OCI-LY7 (cell line): Measurements from ENCODE around the gene NANOG. TPM values are rescaled to one million over a fixed set of nuclear protein-coding genes. Genes with fewer than 3 reads are reported as not detected.
"Not testable (repeated sequence)": the region's sequence is repeated elsewhere in the genome, so short reads cannot be mapped to it uniquely, and the experiment has no call there.

Experiments used
- BruUV-seq: library from RNA; stranded (reverse); fragments of 400-500 nt; replicated peaks from 2 replicates; lab custom pipeline; 2021; lab: Mats Ljungman, UMichigan
- CTCF ChIA-PET: fragments of 300-600 bp; sonication (Branson Sonifier 250); formaldehyde crosslinking; loops from one replicate; lab custom pipeline; 2022; ENCODE audit warnings: antibody characterized with exemption; ENCODE audit not compliant: unreplicated experiment; lab: Charles Lee
- POLR2A ChIA-PET: fragments of 300-600 bp; sonication (Branson Sonifier 250); formaldehyde crosslinking; loops from one replicate; lab custom pipeline; 2022; ENCODE audit warnings: antibody characterized with exemption; lab: Charles Lee
- DNase-seq: peaks from one replicate; pipeline ENCODE4 v3.0.0-alpha.2; 2015; ENCODE audit warnings: low spot score
- H2AFZ ChIP-seq: fragments of 200-600 bp; sonication (generic), shearing (Covaris generic); 2 replicates; pipeline ENCODE4 v1.6.1; 2014; ENCODE audit warnings: mild to moderate bottlenecking, antibody characterized with exemption, low read length, moderate library complexity
- H3K27ac ChIP-seq: fragments of 200-600 bp; sonication (generic); 2 replicates; pipeline ENCODE4 v1.5.1; 2014; ENCODE audit warnings: mixed run types, low read depth, mild to moderate bottlenecking, moderate library complexity, low read length, inconsistent platforms; ENCODE audit not compliant: poor library complexity, severe bottlenecking
- H3K36me3 ChIP-seq: fragments of 200-600 bp; sonication (generic); 2 replicates; pipeline ENCODE4 v1.6.1; 2014; ENCODE audit warnings: mild to moderate bottlenecking, antibody characterized with exemption, low read length, moderate library complexity, mixed read lengths; ENCODE audit not compliant: insufficient read depth
- H3K4me1 ChIP-seq: fragments of 200-600 bp; sonication (generic); 2 replicates; pipeline ENCODE4 v1.5.1; 2014; ENCODE audit warnings: mild to moderate bottlenecking, low read length; ENCODE audit not compliant: insufficient read depth, poor library complexity, severe bottlenecking
- H3K4me2 ChIP-seq: fragments of 200-600 bp; sonication (generic); 2 replicates; pipeline ENCODE4 v1.6.1; 2014; ENCODE audit warnings: mild to moderate bottlenecking, low read length
- H3K4me3 ChIP-seq: fragments of 200-600 bp; sonication (generic); 2 replicates; pipeline ENCODE4 v1.5.1; 2014; ENCODE audit warnings: mild to moderate bottlenecking, low read depth, low read length; ENCODE audit not compliant: poor library complexity, severe bottlenecking
- H3K79me2 ChIP-seq: fragments of 200-600 bp; sonication (generic); 2 replicates; pipeline ENCODE4 v1.6.1; 2016; ENCODE audit warnings: low read depth, mild to moderate bottlenecking, low read length, moderate library complexity, mixed read lengths; ENCODE audit not compliant: insufficient read depth
- H3K9me2 ChIP-seq: fragments of 200-600 bp; sonication (generic); 2 replicates; pipeline ENCODE4 v1.6.1; 2016; ENCODE audit warnings: mild to moderate bottlenecking, low read length, mixed read lengths; ENCODE audit not compliant: insufficient read depth
- H3K9me3 ChIP-seq: fragments of 200-600 bp; sonication (generic); 2 replicates; pipeline ENCODE4 v1.6.1; 2014; ENCODE audit warnings: mild to moderate bottlenecking, mixed run types, low read length, mixed read lengths
- H4K20me1 ChIP-seq: fragments of 200-600 bp; sonication (generic); 2 replicates; pipeline ENCODE4 v1.6.1; 2014; ENCODE audit warnings: mild to moderate bottlenecking, antibody characterized with exemption, low read length, moderate library complexity, mixed read lengths; ENCODE audit not compliant: insufficient read depth
- EZH2phosphoT487 ChIP-seq: fragments of 200-600 bp; sonication (generic); IDR thresholded peaks from 2 replicates; pipeline ENCODE4 v1.6.1; 2018; ENCODE audit warnings: low read depth, borderline replicate concordance, mild to moderate bottlenecking, mixed run types, antibody characterized with exemption, low read length, moderate library complexity, mixed read lengths
- intact Hi-C: fragments of 100-400 bp; cut with micrococcal nuclease; formaldehyde crosslinking; loops from one replicate; pipeline ENCODE4 v1.10.0; 2022; ENCODE audit not compliant: unreplicated experiment
- total RNA-seq, 2 experiments: library from RNA; depleted of rRNA in 1 of 2; stranded (reverse); fragments of >200 nt in 1 of 2; shearing (Covaris generic) in 1 of 2; gene quantifications; 2 replicates each; pipeline ENCODE4 v1.2.3, GENCODE V29; 2014 to 2022
- TF ChIP-seq, protein P1 (sequence below): fragments of 200-600 bp; sonication (generic); conservative IDR thresholded peaks from 2 replicates; pipeline ENCODE4 v1.5.1; 2014; ENCODE audit warnings: mild to moderate bottlenecking, antibody characterized with exemption, low read length, moderate library complexity, mixed read lengths

The NANOG gene
- total RNA-seq, 2 experiments from 2014 or later, result not detected

DNA sequence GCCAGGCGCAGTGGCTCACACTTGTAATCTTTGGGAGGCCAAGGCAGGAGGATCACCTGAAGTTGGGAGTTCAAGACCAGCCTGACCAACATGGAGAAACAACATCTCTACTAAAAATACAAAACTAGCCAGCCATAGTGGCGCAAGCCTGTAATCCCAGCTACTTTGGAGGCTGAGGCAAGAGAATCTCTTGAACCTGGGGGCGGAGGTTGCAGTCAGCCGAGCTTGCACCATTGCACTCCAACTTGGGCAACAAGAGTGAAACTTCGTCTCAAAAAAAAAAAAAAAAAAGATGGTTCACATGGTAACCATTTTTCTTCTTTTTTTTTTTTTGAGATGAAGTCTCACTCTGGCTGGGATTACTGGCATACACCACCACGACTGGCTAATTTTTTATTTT lies 48.2 kb downstream of the NANOG start:
- Histone ChIP-seq H3K4me3 (no peak overlapping the region), H2AFZ (no peak overlapping the region), H3K4me2 (no peak overlapping the region), H3K9me2 (no peaks in the 10 kb centered on the region), H3K36me3 (no peaks in the 10 kb centered on the region), H3K4me1 (no peaks in the 10 kb centered on the region), H3K79me2 (no peaks in the 10 kb centered on the region), H3K9me3 (no peaks in the 10 kb centered on the region), H4K20me1 (no peaks in the 10 kb centered on the region), H3K27ac (no peak overlapping the region)
- ChIA-PET CTCF (no interaction called here), POLR2A (no interaction called here)
- no peak for DNase-seq
- TF ChIP-seq, protein P1, sequence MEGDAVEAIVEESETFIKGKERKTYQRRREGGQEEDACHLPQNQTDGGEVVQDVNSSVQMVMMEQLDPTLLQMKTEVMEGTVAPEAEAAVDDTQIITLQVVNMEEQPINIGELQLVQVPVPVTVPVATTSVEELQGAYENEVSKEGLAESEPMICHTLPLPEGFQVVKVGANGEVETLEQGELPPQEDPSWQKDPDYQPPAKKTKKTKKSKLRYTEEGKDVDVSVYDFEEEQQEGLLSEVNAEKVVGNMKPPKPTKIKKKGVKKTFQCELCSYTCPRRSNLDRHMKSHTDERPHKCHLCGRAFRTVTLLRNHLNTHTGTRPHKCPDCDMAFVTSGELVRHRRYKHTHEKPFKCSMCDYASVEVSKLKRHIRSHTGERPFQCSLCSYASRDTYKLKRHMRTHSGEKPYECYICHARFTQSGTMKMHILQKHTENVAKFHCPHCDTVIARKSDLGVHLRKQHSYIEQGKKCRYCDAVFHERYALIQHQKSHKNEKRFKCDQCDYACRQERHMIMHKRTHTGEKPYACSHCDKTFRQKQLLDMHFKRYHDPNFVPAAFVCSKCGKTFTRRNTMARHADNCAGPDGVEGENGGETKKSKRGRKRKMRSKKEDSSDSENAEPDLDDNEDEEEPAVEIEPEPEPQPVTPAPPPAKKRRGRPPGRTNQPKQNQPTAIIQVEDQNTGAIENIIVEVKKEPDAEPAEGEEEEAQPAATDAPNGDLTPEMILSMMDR, result no peak
- TF ChIP-seq EZH2phosphoT487, result no peak
- intact Hi-C loops, result no loop called here
- BruUV-seq, result no TSS peak

DNA sequence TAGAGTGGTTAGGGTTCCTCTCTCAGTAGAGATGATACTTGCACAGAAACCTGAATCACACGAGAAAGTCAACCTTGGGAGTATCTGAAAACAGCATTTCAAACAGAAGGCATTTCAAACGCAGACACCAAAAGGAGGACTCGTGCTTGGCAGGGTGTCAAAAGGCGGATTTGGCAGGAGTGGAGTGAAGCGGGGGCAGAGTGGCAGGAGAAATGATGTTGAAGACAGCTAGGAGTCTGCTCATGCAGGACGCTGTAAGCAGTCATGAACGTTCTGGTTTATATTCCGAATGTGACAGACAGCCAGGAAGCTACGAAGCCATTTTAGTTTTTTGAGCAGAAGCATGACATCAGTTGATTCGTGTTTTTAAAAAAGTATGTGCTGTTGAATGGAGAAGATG lies 50.0 kb downstream of the NANOG start:
- CTCF ChIA-PET, DNase-seq, H3K4me1 ChIP-seq, H3K4me3 ChIP-seq, H3K9me3 ChIP-seq, H3K36me3 ChIP-seq, H4K20me1 ChIP-seq, H3K79me2 ChIP-seq, intact Hi-C loops, POLR2A ChIA-PET, H2AFZ ChIP-seq, H3K27ac ChIP-seq, H3K9me2 ChIP-seq, H3K4me2 ChIP-seq, BruUV-seq: not testable (repeated sequence)

DNA sequence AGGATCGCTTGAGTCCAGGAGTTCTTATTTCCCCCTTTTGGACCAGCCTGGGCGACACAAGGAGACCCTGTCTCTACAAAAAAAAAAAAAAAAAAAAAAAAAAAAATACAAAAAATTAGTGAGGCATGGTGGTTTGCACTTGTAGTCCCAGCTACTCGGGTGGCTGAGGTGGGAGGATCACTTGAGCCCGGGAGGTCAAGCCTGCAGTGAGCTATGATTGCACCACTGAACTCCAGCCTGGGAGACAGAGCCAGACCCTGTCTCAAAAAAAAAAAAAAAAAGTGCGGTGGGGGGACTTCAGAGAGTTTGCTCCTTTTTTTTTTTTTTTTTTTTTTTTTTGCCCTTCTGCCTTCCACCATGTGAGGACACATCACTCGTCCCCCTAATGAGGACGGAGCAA lies 50.6 kb downstream of the NANOG start:
- H4K20me1 ChIP-seq, H3K79me2 ChIP-seq, H3K4me2 ChIP-seq, H3K9me2 ChIP-seq, H3K9me3 ChIP-seq, H3K27ac ChIP-seq, H2AFZ ChIP-seq, intact Hi-C loops, H3K4me1 ChIP-seq, CTCF ChIA-PET, H3K4me3 ChIP-seq, DNase-seq, H3K36me3 ChIP-seq, BruUV-seq: not testable (repeated sequence)
- POLR2A ChIA-PET, result interaction anchor here (0.6 kb wide), 1 partner anchor 64 kb away, joined by 7 read pairs; no protein-coding TSS in a partner anchor

DNA sequence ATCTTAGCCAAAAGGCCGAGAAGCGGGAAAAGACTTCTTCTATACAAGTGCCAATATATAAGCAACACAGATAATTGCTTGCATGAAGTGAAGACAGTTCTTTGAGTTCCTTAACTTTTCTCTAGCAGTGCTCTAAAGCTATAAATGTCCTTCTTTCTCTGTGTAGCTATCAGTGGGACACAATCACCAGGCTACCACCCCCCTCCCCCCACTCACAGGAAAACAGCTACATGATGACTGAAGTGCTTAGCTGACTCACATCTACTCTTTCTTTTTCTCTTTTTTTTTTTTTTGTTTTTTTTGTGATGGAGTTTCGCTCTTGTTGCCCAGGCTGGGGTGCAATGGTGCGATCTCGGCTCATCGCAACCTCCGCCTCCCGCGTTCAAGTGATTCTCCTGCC lies 53.2 kb downstream of the NANOG start:
- H4K20me1 ChIP-seq, CTCF ChIA-PET, H3K4me1 ChIP-seq, H3K4me2 ChIP-seq, H3K4me3 ChIP-seq, H3K9me3 ChIP-seq, H3K27ac ChIP-seq, H2AFZ ChIP-seq, intact Hi-C loops, H3K9me2 ChIP-seq, BruUV-seq, DNase-seq, H3K79me2 ChIP-seq, H3K36me3 ChIP-seq: not testable (repeated sequence)
- POLR2A ChIA-PET, result interaction anchor here (0.6 kb wide), 1 partner anchor 112 kb away, joined by 4 read pairs; no protein-coding TSS in a partner anchor

DNA sequence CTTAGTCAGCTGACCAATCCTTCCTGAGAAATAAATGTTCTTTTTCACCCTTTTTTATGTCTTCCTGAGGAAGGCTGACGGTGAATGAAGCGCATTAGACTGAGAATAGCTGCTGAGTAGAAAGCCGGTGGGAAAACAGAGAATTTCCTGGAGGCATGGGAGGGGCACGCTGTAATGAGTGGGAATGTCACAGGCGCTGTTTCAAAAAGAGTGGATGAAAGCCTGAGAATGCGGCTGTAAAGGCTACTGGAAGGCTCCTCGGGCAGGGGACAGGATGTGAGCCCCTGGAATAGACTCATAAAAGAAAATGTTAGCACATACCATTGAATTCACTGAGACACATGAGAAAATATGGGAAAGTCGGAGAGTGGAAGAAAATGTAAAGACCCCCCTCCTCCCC lies 53.9 kb downstream of the NANOG start:
- H3K27ac ChIP-seq, H3K9me3 ChIP-seq, intact Hi-C loops, H4K20me1 ChIP-seq, H2AFZ ChIP-seq, CTCF ChIA-PET, H3K9me2 ChIP-seq, H3K36me3 ChIP-seq, DNase-seq, BruUV-seq, H3K79me2 ChIP-seq, H3K4me2 ChIP-seq, H3K4me1 ChIP-seq, H3K4me3 ChIP-seq: not testable (repeated sequence)
- POLR2A ChIA-PET, result interaction anchor here (0.6 kb wide), 1 partner anchor 112 kb away, joined by 4 read pairs; no protein-coding TSS in a partner anchor

DNA sequence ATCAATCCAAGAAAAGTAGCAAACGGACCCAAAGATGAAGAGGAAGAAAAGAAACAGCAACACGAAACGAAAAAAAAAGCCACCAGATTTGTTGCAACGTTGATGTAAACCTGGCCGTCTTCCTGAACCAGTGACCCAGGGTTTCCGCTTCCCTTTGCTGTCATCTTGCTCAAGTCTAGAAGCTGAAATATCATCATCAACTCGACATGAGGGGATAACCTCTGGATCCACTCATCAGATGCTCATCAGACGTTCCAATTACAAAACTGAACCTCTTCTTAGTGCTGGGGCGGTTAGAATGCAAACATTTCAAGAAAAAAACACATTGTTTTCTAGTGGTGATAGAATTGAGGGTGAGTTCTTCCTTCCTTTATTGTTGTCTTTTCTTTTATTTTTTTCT lies 54.4 kb downstream of the NANOG start:
- DNase-seq, H3K9me3 ChIP-seq, BruUV-seq, intact Hi-C loops, H3K4me2 ChIP-seq, H3K4me3 ChIP-seq, H3K79me2 ChIP-seq, H2AFZ ChIP-seq, CTCF ChIA-PET, H3K36me3 ChIP-seq, H4K20me1 ChIP-seq, H3K9me2 ChIP-seq, H3K27ac ChIP-seq, H3K4me1 ChIP-seq: not testable (repeated sequence)
- POLR2A ChIA-PET, result interaction anchor here (1.2 kb wide), 1 partner anchor 13 kb away, joined by 3 read pairs; no protein-coding TSS in a partner anchor
